Cerebellar cortex (tissue), 1 donor: ENCODE results near the gene PROCA1.
"Not testable (repeated sequence)": the region's sequence is repeated elsewhere in the genome, so short reads cannot be mapped to it uniquely, and the experiment has no call there.

Source experiments
- DNase-seq: peaks from one replicate; pipeline ENCODE4 v3.0.0-alpha.2; 2015; ENCODE audit warnings: low spot score

PROCA1 gene

DNA sequence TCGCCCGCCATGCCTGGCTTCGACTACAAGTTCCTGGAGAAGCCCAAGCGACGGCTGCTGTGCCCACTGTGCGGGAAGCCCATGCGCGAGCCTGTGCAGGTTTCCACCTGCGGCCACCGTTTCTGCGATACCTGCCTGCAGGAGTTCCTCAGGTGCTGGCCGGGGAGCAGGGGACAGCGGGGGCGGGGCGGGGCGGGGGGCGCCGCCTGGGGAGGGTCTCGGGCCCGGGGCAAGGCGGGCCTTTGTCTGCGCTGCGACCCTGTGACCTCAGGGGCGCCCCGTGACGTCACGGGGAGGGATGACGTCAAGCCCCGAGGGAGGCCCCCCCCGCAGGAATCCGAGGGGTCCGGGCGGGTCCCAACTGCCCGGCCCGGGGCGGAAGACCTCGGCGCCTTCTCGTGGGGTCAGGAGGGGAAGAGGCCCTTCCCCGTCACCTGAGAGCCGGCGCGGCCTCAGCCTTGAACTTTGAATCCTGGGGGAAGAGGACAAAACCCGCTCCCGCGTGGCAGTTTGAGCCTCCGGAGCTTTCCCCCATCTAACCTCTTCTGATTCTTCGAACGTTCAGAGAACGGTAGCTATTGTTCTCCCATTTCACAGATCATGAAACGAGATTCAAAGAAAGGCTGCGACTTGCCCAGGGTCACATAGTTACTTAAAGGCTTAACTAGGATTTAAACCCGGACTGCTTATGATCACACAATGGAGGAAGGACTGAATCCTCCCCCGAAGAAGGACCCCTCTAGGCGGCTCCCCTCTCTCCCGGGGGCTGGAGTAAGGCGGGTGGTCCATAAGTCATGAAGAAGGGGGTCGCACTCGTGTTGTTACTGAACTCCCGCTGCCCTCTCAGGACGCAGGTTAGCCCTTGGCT is 32.6 kb upstream of the PROCA1 start:
- peak; percentile 24 for DNase-seq

GRCh38 chr17:28743243-28744103 is 31.8 kb upstream of the PROCA1 start, which contains the start of gene TRAF4:
TSS of gene TRAF4 (plus strand) at chr17:28744011. CDS start at chr17:28744113, 102 bp downstream.
- DNase-seq = peak; percentile 72

GRCh38 chr17:28741358-28742349 is 30.0 kb upstream of the PROCA1 start:
- DNase-seq = no peak

DNA sequence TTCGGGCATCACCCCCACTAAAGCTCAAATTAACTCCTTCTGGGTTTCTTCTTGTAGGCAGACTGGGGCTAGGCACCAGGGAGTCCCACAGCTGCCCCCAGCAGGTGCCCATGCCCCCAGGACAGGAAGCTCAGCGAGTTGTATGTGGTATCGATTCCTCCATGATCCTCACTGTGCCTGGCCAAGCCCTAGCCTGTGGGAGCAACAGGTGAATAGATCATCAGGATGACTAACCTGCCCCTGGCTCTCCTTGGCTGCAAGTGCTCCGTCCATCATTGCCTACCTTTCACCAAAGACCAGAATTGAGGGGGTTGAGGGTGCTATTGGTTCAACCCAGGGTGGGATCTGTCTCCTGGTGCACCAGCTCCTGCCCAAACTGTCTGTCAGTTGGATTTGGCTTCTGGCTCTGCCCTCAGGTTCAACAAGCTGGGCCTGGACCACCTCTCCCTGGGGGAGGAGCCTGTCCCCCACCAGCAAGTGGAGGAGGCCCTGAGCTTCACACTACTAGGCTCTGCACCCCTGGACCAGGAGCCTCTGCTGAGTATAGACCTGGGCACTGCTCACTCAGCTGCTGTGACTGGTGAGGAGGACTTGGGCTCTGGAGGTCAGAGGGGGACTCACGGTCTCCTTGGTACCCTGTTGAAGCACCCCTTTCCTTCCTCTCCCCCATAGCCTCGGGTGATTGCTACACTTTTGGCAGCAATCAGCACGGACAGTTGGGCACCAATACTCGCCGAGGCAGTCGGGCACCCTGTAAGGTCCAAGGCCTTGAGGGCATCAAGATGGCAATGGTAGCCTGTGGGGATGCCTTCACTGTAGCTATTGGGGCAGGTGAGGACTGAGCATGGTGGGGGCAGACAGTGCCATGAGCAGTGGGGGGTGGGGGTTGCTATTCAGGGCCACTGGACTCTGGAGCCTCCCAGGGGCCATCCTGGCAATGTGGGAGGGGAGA is 29.0 kb upstream of the PROCA1 start:
- DNase-seq = no peak

- DNase-seq = no peak
Observed at GRCh38 chr17:28738680-28739384, 27.1 kb upstream of the PROCA1 start.

- DNase-seq = no peak
Observed at GRCh38 chr17:28737770-28738679, 26.3 kb upstream of the PROCA1 start.

DNA sequence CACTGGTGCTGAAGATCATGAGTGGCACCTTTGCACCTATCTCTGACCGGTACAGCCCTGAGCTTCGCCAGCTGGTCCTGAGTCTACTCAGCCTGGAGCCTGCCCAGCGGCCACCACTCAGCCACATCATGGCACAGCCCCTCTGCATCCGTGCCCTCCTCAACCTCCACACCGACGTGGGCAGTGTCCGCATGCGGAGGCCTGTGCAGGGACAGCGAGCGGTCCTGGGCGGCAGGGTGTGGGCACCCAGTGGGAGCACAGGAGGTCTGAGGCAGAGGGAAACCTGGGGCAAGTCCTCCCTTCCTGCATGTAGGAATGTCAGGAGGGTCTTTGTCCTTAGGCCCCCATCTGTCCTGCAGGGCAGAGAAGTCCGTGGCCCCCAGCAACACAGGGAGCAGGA is 25.6 kb upstream of the PROCA1 start:
- DNase-seq = no peak

DNA sequence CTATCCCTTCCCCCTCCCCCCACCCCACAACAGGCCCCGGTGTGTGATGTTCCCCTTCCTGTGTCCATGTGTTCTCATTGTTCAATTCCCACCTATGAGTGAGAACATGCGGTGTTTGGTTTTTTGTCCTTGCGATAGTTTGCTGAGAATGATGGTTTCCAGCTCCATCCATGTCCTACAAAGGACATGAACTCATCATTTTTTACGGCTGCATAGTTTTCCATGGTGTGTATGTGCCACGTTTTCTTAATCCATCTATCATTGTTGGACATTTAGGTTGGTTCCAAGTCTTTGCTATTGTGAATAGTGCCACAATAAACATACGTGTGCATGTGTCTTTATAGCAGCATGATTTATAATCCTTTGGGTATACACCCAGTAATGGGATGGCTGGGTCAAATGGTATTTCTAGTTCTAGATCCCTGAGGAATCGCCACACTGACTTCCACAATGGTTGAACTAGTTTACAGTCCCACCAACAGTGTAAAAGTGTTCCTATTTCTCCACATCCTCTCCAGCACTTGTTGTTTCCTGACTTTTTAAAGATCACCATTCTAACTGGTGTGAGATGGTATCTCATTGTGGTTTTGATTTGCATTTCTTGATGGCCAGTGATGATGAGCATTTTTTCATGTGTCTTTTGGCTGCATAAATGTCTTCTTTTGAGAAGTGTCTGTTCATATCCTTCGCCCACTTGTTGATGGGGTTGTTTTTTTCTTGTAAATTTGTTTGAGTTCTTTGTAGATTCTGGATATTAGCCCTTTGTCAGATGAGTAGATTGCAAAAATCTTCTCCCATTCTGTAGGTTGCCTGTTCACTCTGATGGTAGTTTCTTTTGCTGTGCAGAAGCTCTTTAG is 24.5 kb upstream of the PROCA1 start:
- DNase-seq = not testable (repeated sequence)

DNA sequence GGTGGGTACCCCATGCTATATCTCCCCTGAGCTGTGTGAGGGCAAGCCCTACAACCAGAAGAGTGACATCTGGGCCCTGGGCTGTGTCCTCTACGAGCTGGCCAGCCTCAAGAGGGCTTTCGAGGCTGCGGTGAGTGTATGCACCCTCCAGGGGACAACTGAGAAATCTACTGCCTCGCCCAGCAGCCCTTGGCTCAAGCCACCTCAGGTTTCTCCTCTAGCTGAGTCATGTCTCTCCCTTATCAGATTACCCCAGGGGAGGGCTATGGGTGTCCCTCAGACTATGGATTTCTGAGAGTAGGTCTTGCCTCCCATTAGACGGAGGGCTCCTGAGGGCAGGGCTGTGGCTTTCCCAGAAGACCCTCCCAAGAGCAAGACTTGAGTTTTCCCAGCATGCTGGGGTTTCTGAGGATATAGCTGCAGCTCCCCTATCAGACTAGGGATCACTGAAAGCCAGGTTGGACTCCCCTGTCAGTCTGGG is 23.6 kb upstream of the PROCA1 start:
- DNase-seq = no peak

DNA sequence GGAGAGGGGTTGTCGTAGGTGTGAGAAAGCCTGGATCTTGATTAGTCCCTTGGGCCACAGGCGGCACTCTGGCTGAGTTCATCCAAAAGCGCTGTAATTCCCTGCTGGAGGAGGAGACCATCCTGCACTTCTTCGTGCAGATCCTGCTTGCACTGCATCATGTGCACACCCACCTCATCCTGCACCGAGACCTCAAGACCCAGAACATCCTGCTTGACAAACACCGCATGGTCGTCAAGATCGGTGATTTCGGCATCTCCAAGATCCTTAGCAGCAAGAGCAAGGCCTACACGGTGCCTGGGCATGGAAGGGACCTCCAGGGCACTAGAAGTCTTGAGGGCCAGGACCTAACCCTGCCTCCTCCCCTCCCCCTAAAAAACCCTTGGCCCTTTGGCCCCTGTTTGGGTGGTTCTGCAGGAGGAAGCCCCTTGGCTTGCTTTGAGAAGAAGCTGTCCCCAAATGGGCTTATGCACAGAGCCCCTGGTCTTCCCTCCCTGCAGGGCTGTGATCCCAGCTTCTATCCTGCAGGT is 23.1 kb upstream of the PROCA1 start:
- no peak for DNase-seq

GRCh38 chr17:28733346-28733745 is 21.7 kb upstream of the PROCA1 start:
- DNase-seq = no peak

- no peak for DNase-seq
Observed at GRCh38 chr17:28729950-28730330, 18.3 kb upstream of the PROCA1 start.

- peak; percentile 88 for DNase-seq
Observed at GRCh38 chr17:28728364-28729200, 16.9 kb upstream of the PROCA1 start, which contains the start of gene NEK8. TSS of gene NEK8 (plus strand) at chr17:28728788. CDS start at chr17:28728814, 26 bp downstream.

- peak; percentile 95 for DNase-seq
Observed at GRCh38 chr17:28726627-28727491, 15.2 kb upstream of the PROCA1 start.

DNA sequence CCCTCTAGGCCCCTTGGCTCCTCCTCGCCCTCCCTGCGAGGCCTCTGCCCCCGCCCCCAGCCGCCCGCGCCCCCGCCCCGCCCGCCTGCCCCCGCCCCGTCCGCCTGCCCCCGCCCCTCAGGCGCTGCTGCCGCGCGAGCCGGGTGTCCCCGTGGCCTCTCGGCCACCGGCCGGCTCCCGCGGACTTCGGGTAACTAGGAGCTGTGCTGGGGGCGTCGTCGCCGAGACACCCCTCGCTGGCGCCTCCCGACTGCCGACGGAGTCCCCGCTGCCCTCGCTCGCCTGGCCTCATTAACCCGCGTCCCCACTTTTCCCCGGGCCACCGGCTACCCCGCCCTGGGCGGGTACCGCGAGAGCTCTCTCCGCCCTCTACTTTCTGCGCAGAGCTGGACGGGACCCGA is 14.5 kb upstream of the PROCA1 start, which contains the start of gene TLCD1:
Gene TLCD1, minus strand, starts transcription at position 8 of the 401 bp plus-strand sequence. CDS start 136 bp downstream, outside the sequence.
- DNase-seq = no peak
